Upper lobe of left lung (tissue), 4 donors: ENCODE measurements around the gene TCF7L2.

Experiments used
- EP300 ChIP-seq, 4 donors: sonication (generic); formaldehyde crosslinking; IDR thresholded peaks; one replicate each; pipeline ENCODE4 v1.5.1; 2017; ENCODE audit warnings: antibody characterized with exemption in 4 of 4, control low read depth in 2 of 4
- POLR2A ChIP-seq, 4 donors: fragments of 450-650 bp; IDR thresholded peaks; one replicate each; pipeline ENCODE4 v1.5.1; 2016 to 2017; ENCODE audit warnings: antibody characterized with exemption in 4 of 4, mild to moderate bottlenecking in 2 of 4
- POLR2AphosphoS5 ChIP-seq, 2 donors: sonication (generic); formaldehyde crosslinking; IDR thresholded peaks; one replicate each; pipeline ENCODE4 v1.5.1; 2017; ENCODE audit warnings: antibody characterized with exemption in 2 of 2
- TF ChIP-seq, protein P1 (sequence below), 6 experiments: fragments of 450-650 bp in 4 of 6; fragments of 200-600 bp in 2 of 6; sonication (generic) in 2 of 6; IDR thresholded peaks; one replicate each; pipeline ENCODE4 v1.5.1; 2016 to 2019; ENCODE audit warnings: antibody characterized with exemption in 6 of 6

DNA sequence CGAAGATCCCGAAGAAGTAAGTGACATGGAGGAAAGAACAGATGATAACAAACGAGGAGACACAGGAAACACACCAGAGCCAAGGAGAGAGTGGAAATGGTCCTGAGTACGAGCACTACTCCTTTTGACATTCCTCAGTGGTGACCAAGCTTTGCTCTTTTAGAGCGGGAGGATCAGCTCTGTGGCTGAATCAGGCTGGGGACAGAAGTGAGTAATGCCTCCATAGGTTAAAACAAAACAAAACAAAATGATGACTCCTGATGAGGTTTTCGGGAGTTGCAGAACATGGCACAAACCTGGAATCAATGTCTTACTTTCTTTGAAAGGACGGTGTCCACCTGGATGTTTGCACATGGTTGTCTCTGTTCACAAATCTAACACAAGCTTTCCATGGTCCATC, 30.3 kb upstream of the TCF7L2 start:
- TF ChIP-seq, protein P1, sequence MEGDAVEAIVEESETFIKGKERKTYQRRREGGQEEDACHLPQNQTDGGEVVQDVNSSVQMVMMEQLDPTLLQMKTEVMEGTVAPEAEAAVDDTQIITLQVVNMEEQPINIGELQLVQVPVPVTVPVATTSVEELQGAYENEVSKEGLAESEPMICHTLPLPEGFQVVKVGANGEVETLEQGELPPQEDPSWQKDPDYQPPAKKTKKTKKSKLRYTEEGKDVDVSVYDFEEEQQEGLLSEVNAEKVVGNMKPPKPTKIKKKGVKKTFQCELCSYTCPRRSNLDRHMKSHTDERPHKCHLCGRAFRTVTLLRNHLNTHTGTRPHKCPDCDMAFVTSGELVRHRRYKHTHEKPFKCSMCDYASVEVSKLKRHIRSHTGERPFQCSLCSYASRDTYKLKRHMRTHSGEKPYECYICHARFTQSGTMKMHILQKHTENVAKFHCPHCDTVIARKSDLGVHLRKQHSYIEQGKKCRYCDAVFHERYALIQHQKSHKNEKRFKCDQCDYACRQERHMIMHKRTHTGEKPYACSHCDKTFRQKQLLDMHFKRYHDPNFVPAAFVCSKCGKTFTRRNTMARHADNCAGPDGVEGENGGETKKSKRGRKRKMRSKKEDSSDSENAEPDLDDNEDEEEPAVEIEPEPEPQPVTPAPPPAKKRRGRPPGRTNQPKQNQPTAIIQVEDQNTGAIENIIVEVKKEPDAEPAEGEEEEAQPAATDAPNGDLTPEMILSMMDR (IDR thresholded peaks at IDR 0.05): no peak
- TF ChIP-seq POLR2A (IDR thresholded peaks at IDR 0.05) (no peak), EP300 (IDR thresholded peaks at IDR 0.05) (no peak), POLR2AphosphoS5 (IDR thresholded peaks at IDR 0.05) (no peak)
